Measurements from ENCODE around the gene IFT43.

GRCh38 chr14:75972801-75973421, 12.7 kb upstream of the IFT43 start:
- TF ChIP-seq CTCF (conservative IDR thresholded peaks at IDR 0.05): no peak
- no peak for TF ChIP-seq ZFX (IDR thresholded peaks at IDR 0.05)
